Uterus (tissue), 4 donors: ENCODE results near the gene TK2. TPM values are rescaled to one million over a fixed set of nuclear protein-coding genes. Genes with fewer than 3 reads are reported as not detected.

Experiments
- DNase-seq, 2 donors: peaks; one replicate each; pipeline ENCODE4 v3.0.0-alpha.2; 2019 to 2020
- H3K27ac ChIP-seq, 2 donors: fragments of 200-600 bp; sonication (generic); 1 replicate in 1 of 2; 2 replicates in 1 of 2; pipeline ENCODE4 v1.5.1; 2016 to 2018
- H3K27me3 ChIP-seq, 2 donors: fragments of 200-600 bp; sonication (generic); one replicate each; pipeline ENCODE4 v1.5.1; 2018 to 2019; ENCODE audit warnings: control low read depth in 1 of 2
- H3K36me3 ChIP-seq, 2 donors: fragments of 200-600 bp; sonication (generic); one replicate each; pipeline ENCODE4 v1.5.1; 2019; ENCODE audit warnings: control low read depth in 1 of 2
- H3K4me1 ChIP-seq, 2 donors: fragments of 200-600 bp; sonication (generic); one replicate each; pipeline ENCODE4 v1.5.1; 2018 to 2019; ENCODE audit warnings: control low read depth in 1 of 2
- H3K4me3 ChIP-seq, 2 donors: fragments of 200-600 bp; sonication (generic); 1 replicate in 1 of 2; 2 replicates in 1 of 2; pipeline ENCODE4 v1.5.1; 2018 to 2019; ENCODE audit warnings: mild to moderate bottlenecking in 1 of 2
- H3K9me3 ChIP-seq, 2 donors: fragments of 200-600 bp; sonication (generic); one replicate each; pipeline ENCODE4 v1.5.1; 2019; ENCODE audit warnings: control low read depth in 1 of 2
- CTCF ChIP-seq, 4 experiments: fragments of 200-600 bp in 2 of 4; fragments of 450-650 bp in 2 of 4; sonication (generic) in 2 of 4; IDR thresholded peaks; one replicate each; pipeline ENCODE4 v1.5.1; 2016 to 2019; ENCODE audit warnings: antibody characterized with exemption in 4 of 4, mild to moderate bottlenecking in 2 of 4, moderate library complexity in 1 of 4
- POLR2A ChIP-seq, 2 donors: fragments of 450-650 bp; IDR thresholded peaks; one replicate each; pipeline ENCODE4 v1.6.1; 2016; ENCODE audit warnings: antibody characterized with exemption in 2 of 2, mild to moderate bottlenecking in 1 of 2, moderate library complexity in 1 of 2
- intact Hi-C: fragments of 100-400 bp; cut with DNase I; formaldehyde crosslinking; loops from one replicate; pipeline ENCODE4 v1.15.1; 2023; ENCODE audit warnings: low total_unique reads
- total RNA-seq, 4 donors: library from RNA; depleted of rRNA in 3 of 4; stranded (reverse); fragments of >200 nt in 3 of 4; gene quantifications; one replicate each; pipeline versions ENCODE4 v1.1.0 to v1.2.4, GENCODE V29; 2014 to 2023
- donor health status: DM: yes; HTN: yes; CAD: no.

Gene TK2
- total RNA-seq, 4 donors from 2014 or later = 13.6 to 52.6 (median 39.2) TPM

- intact Hi-C loops = no loop called here
- Histone ChIP-seq H3K9me3 (no peaks in the 10 kb centered on the region), H3K4me1 (no peaks in the 10 kb centered on the region), H3K27ac (no peak overlapping the region), H3K27me3 (no peaks in the 10 kb centered on the region), H3K36me3 (no peaks in the 10 kb centered on the region), H3K4me3 (no peak overlapping the region)
- DNase-seq = no peak
- TF ChIP-seq CTCF (IDR thresholded peaks at IDR 0.05) (no peak), POLR2A (IDR thresholded peaks at IDR 0.05) (no peak)
Observed at GRCh38 chr16:66537236-66537635, 12.7 kb downstream of the TK2 start.

- no peaks in the 10 kb centered on the region for H3K27me3 ChIP-seq
- no peaks in the 10 kb centered on the region for H3K9me3 ChIP-seq
- no peak for DNase-seq
- TF ChIP-seq POLR2A (IDR thresholded peaks at IDR 0.05) (no peak), CTCF (IDR thresholded peaks at IDR 0.05) (no peak)
- H3K4me3 ChIP-seq = no peak overlapping the region
- H3K36me3 ChIP-seq = no peaks in the 10 kb centered on the region
- no peak overlapping the region for H3K27ac ChIP-seq
- H3K4me1 ChIP-seq = no peaks in the 10 kb centered on the region
- intact Hi-C loops = no loop called here
Observed at GRCh38 chr16:66536525-66536924, 13.4 kb downstream of the TK2 start.

GRCh38 chr16:66534376-66534799 is 15.5 kb downstream of the TK2 start:
- H3K4me1 ChIP-seq = no peaks in the 10 kb centered on the region
- H3K27me3 ChIP-seq = no peaks in the 10 kb centered on the region
- intact Hi-C loops = no loop called here
- no peaks in the 10 kb centered on the region for H3K9me3 ChIP-seq
- TF ChIP-seq CTCF (IDR thresholded peaks at IDR 0.05) = no peak
- no peak for TF ChIP-seq POLR2A (IDR thresholded peaks at IDR 0.05)
- no peaks in the 10 kb centered on the region for H3K36me3 ChIP-seq
- no peak overlapping the region for H3K4me3 ChIP-seq
- H3K27ac ChIP-seq = no peak overlapping the region
- DNase-seq = no peak

GRCh38 chr16:66529475-66529874 is 20.4 kb downstream of the TK2 start:
- Histone ChIP-seq H3K4me3 (no peak overlapping the region), H3K27ac (no peak overlapping the region), H3K36me3 (no peaks in the 10 kb centered on the region), H3K9me3 (no peaks in the 10 kb centered on the region), H3K4me1 (no peaks in the 10 kb centered on the region), H3K27me3 (no peaks in the 10 kb centered on the region)
- TF ChIP-seq CTCF (IDR thresholded peaks at IDR 0.05) (no peak), POLR2A (IDR thresholded peaks at IDR 0.05) (no peak)
- intact Hi-C loops = no loop called here
- no peak for DNase-seq

GRCh38 chr16:66528294-66528693 is 21.6 kb downstream of the TK2 start:
- Histone ChIP-seq H3K36me3 (no peaks in the 10 kb centered on the region), H3K27me3 (no peaks in the 10 kb centered on the region), H3K9me3 (no peaks in the 10 kb centered on the region), H3K4me1 (no peaks in the 10 kb centered on the region), H3K4me3 (no peak overlapping the region), H3K27ac (no peak overlapping the region)
- intact Hi-C loops = no loop called here
- DNase-seq = no peak
- TF ChIP-seq CTCF (IDR thresholded peaks at IDR 0.05) (no peak), POLR2A (IDR thresholded peaks at IDR 0.05) (no peak)
